ENCODE measurements around the gene TRIM56. TPM values are rescaled to one million over a fixed set of nuclear protein-coding genes. Genes with fewer than 3 reads are reported as not detected.

The TRIM56 gene
- total and polyA plus RNA-seq, 9 of the 15 experiments (the other 6 are each of a cell fraction or from before 2014, with no cell fraction given): 2.0 to 29.7 (median 11.6) TPM

- TF ChIP-seq CHAMP1 (IDR thresholded peaks at IDR 0.05) (no peak), ZSCAN32 (CRISPR knock-in tag; IDR thresholded peaks at IDR 0.05) (no peak), ZNF174 (CRISPR knock-in tag; IDR thresholded peaks at IDR 0.05) (no peak), RFX5 (IDR thresholded peaks at IDR 0.05; ENCODE audit: low read depth, low read length) (no peak), SNIP1 (IDR thresholded peaks at IDR 0.05; ENCODE audit: low read depth) (no peak), CHCHD3 (CRISPR knock-in tag; IDR thresholded peaks at IDR 0.05) (no peak), CCNT2 (IDR thresholded peaks at IDR 0.05; ENCODE audit: borderline replicate concordance, extremely low read depth, insufficient read length, low read depth, low read length) (no peak), POLR2H (tag; IDR thresholded peaks at IDR 0.05; ENCODE audit: low read depth) (no peak), ZNF12 (CRISPR knock-in tag; IDR thresholded peaks at IDR 0.05) (no peak), BRF2 (IDR thresholded peaks at IDR 0.05; ENCODE audit: borderline replicate concordance, insufficient read depth, insufficient read length) (no peak), PURB (CRISPR knock-in tag; IDR thresholded peaks at IDR 0.05; ENCODE audit: low read depth) (no peak), KAT2B (IDR thresholded peaks at IDR 0.05; ENCODE audit: low read depth, low read length) (no peak), GMEB1 (CRISPR knock-in tag; IDR thresholded peaks at IDR 0.05) (no peak), ARID3B (CRISPR knock-in tag; IDR thresholded peaks at IDR 0.05; ENCODE audit: borderline replicate concordance) (no peak), SOX6 (IDR thresholded peaks at IDR 0.05) (no peak), FOXJ3 (CRISPR knock-in tag; IDR thresholded peaks at IDR 0.05) (no peak), BMI1 (IDR thresholded peaks at IDR 0.05; ENCODE audit: low read length) (no peak), ADNP (tag; IDR thresholded peaks at IDR 0.05) (no peak), USF2 (CRISPR knock-in tag; IDR thresholded peaks at IDR 0.05) (peak; percentile 59), PKNOX1 (IDR thresholded peaks at IDR 0.05) (no peak)
Measured at GRCh38 chr7:101125989-101126650, 40.8 kb downstream of the TRIM56 start (continued).

Measured in K562 (cell line).